ENCODE data around the gene TAF1. TPM values are rescaled to one million over a fixed set of nuclear protein-coding genes. Genes with fewer than 3 reads are reported as not detected.
A peak's percentile ranks its signal among the peaks of the same experiment; 100 is the strongest.
"Not testable (repeated sequence)": the region's sequence is repeated elsewhere in the genome, so short reads cannot be mapped to it uniquely, and the experiment has no call there.

TAF1 gene
- polyA plus RNA-seq: 10.1 TPM

- H3K4me3 Mint-ChIP-seq: peak within 1 kb of the TSS; percentile 94 to 100 (median 97)
- H3K27me3 Mint-ChIP-seq: peaks cover 2% of the 10 kb centered on the region
- no peaks in the 10 kb centered on the region for H3K36me3 Mint-ChIP-seq
- H3K27ac Mint-ChIP-seq: peak within 1 kb of the TSS; percentile 86 to 98 (median 98)
- no peaks in the 10 kb centered on the region for H3K9me3 Mint-ChIP-seq
- H3K4me1 Mint-ChIP-seq: peaks cover 4 to 14% (median 6%) of the 10 kb centered on the region in 3 donors
Observed at GRCh38 chrX:71365875-71366673, at the start of gene TAF1. TSS of gene TAF1 (plus strand) at chrX:71366357. CDS start at chrX:71366375, 18 bp downstream.

GRCh38 chrX:71316959-71317358 lies 49.2 kb upstream of the TAF1 start:
- not testable (repeated sequence) for H3K27ac Mint-ChIP-seq, H3K4me3 Mint-ChIP-seq

GRCh38 chrX:71320126-71320525 lies 46.0 kb upstream of the TAF1 start:
- H3K36me3 Mint-ChIP-seq: no peaks in the 10 kb centered on the region
- peaks cover 0 to 1% (median 0%) of the 10 kb centered on the region in 3 donors for H3K4me1 Mint-ChIP-seq
- H3K4me3 Mint-ChIP-seq: no peak overlapping the region
- H3K27ac Mint-ChIP-seq: no peak overlapping the region
- H3K9me3 Mint-ChIP-seq: peaks cover 0 to 4% (median 2%) of the 10 kb centered on the region in 3 donors
- no peaks in the 10 kb centered on the region for H3K27me3 Mint-ChIP-seq

More at GRCh38 chrX:71316959-71317358, 49.2 kb upstream of the TAF1 start:
- H3K4me1 Mint-ChIP-seq, H3K27me3 Mint-ChIP-seq, H3K36me3 Mint-ChIP-seq, H3K9me3 Mint-ChIP-seq: not testable (repeated sequence)

GRCh38 chrX:71321731-71322130 lies 44.4 kb upstream of the TAF1 start:
- Mint-ChIP-seq H3K4me3 (no peak overlapping the region), H3K9me3 (peaks cover 2 to 4% (median 2%) of the 10 kb centered on the region in 3 donors), H3K27me3 (no peaks in the 10 kb centered on the region), H3K27ac (no peak overlapping the region), H3K36me3 (no peaks in the 10 kb centered on the region), H3K4me1 (peaks cover 0 to 3% (median 0%) of the 10 kb centered on the region in 3 donors)

- not testable (repeated sequence) for H3K9me3 Mint-ChIP-seq
Observed at GRCh38 chrX:71324452-71324851, 41.7 kb upstream of the TAF1 start.

GRCh38 chrX:71326394-71326793 lies 39.8 kb upstream of the TAF1 start:
- no peak overlapping the region for H3K4me3 Mint-ChIP-seq
- H3K36me3 Mint-ChIP-seq: no peaks in the 10 kb centered on the region
- peaks cover 0 to 2% (median 0%) of the 10 kb centered on the region in 3 donors for H3K4me1 Mint-ChIP-seq
- H3K27me3 Mint-ChIP-seq: no peaks in the 10 kb centered on the region
- H3K27ac Mint-ChIP-seq: no peak overlapping the region
- peaks cover 3 to 5% (median 5%) of the 10 kb centered on the region in 3 donors for H3K9me3 Mint-ChIP-seq

More at GRCh38 chrX:71324452-71324851, 41.7 kb upstream of the TAF1 start:
- H3K4me1 Mint-ChIP-seq, H3K27me3 Mint-ChIP-seq, H3K4me3 Mint-ChIP-seq, H3K36me3 Mint-ChIP-seq, H3K27ac Mint-ChIP-seq: not testable (repeated sequence)

- H3K4me3 Mint-ChIP-seq, H3K27me3 Mint-ChIP-seq, H3K36me3 Mint-ChIP-seq, H3K27ac Mint-ChIP-seq, H3K4me1 Mint-ChIP-seq, H3K9me3 Mint-ChIP-seq: not testable (repeated sequence)
Observed at GRCh38 chrX:71349151-71349665, 16.9 kb upstream of the TAF1 start.

- H3K36me3 Mint-ChIP-seq, H3K27me3 Mint-ChIP-seq, H3K9me3 Mint-ChIP-seq, H3K4me3 Mint-ChIP-seq, H3K27ac Mint-ChIP-seq, H3K4me1 Mint-ChIP-seq: not testable (repeated sequence)
Observed at GRCh38 chrX:71349867-71350266, 16.3 kb upstream of the TAF1 start.

- not testable (repeated sequence) for H3K36me3 Mint-ChIP-seq, H3K27me3 Mint-ChIP-seq, H3K9me3 Mint-ChIP-seq, H3K4me1 Mint-ChIP-seq, H3K4me3 Mint-ChIP-seq, H3K27ac Mint-ChIP-seq
Observed at GRCh38 chrX:71352439-71352838, 13.7 kb upstream of the TAF1 start.

- Mint-ChIP-seq H3K27me3 (peaks cover 3% of the 10 kb centered on the region), H3K9me3 (no peaks in the 10 kb centered on the region), H3K4me1 (peaks cover 0 to 9% (median 4%) of the 10 kb centered on the region in 3 donors), H3K36me3 (no peaks in the 10 kb centered on the region), H3K27ac (no peak overlapping the region), H3K4me3 (peak overlapping the region in 1 of 4 donors; percentile 70)
Observed at GRCh38 chrX:71364221-71364620, 1.9 kb upstream of the TAF1 start.

GRCh38 chrX:71365356-71365874 lies 742 bp upstream of the TAF1 start:
- Mint-ChIP-seq H3K4me3 (peak overlapping the region; percentile 94 to 100 (median 97)), H3K36me3 (no peaks in the 10 kb centered on the region), H3K27me3 (peaks cover 3% of the 10 kb centered on the region), H3K9me3 (no peaks in the 10 kb centered on the region), H3K4me1 (peaks cover 0 to 9% (median 4%) of the 10 kb centered on the region in 3 donors), H3K27ac (peak overlapping the region; percentile 86 to 98 (median 97))

GRCh38 chrX:71366674-71367256 lies 608 bp downstream of the TAF1 start:
- H3K4me3 Mint-ChIP-seq: peak overlapping the region; percentile 94 to 100 (median 97)
- H3K27ac Mint-ChIP-seq: peak overlapping the region; percentile 86 to 98 (median 98)
- no peaks in the 10 kb centered on the region for H3K9me3 Mint-ChIP-seq
- H3K4me1 Mint-ChIP-seq: peaks cover 6 to 16% (median 8%) of the 10 kb centered on the region in 3 donors
- H3K27me3 Mint-ChIP-seq: peaks cover 1% of the 10 kb centered on the region
- no peaks in the 10 kb centered on the region for H3K36me3 Mint-ChIP-seq

- Mint-ChIP-seq H3K4me1 (peaks cover 8 to 16% (median 8%) of the 10 kb centered on the region in 3 donors), H3K9me3 (no peaks in the 10 kb centered on the region), H3K27me3 (peaks cover 1% of the 10 kb centered on the region), H3K36me3 (no peaks in the 10 kb centered on the region), H3K27ac (peak overlapping the region; percentile 86 to 98 (median 98)), H3K4me3 (peak overlapping the region; percentile 94 to 100 (median 97))
Observed at GRCh38 chrX:71367396-71367795, 1.2 kb downstream of the TAF1 start.

GRCh38 chrX:71372388-71372787 lies 6.2 kb downstream of the TAF1 start:
- Mint-ChIP-seq H3K27me3 (no peaks in the 10 kb centered on the region), H3K4me3 (no peak overlapping the region), H3K27ac (peak overlapping the region in 1 of 3 donors; percentile 35), H3K36me3 (peaks cover 2% of the 10 kb centered on the region), H3K4me1 (peaks cover 7 to 15% (median 8%) of the 10 kb centered on the region in 3 donors), H3K9me3 (no peaks in the 10 kb centered on the region)

GRCh38 chrX:71378732-71379131 lies 12.6 kb downstream of the TAF1 start:
- H3K4me3 Mint-ChIP-seq: no peak overlapping the region
- no peaks in the 10 kb centered on the region for H3K9me3 Mint-ChIP-seq
- H3K27ac Mint-ChIP-seq: no peak overlapping the region
- H3K36me3 Mint-ChIP-seq: peaks cover 8% of the 10 kb centered on the region
- H3K4me1 Mint-ChIP-seq: peaks cover 0 to 1% (median 0%) of the 10 kb centered on the region in 3 donors
- H3K27me3 Mint-ChIP-seq: no peaks in the 10 kb centered on the region

Measured in IgD-negative memory B cell (primary cell).